GM12878 (cell line): Measurements from ENCODE around the gene TNKS2. TPM values are rescaled to one million over a fixed set of nuclear protein-coding genes. Genes with fewer than 3 reads are reported as not detected.
A peak's percentile ranks its signal among the peaks of the same experiment; 100 is the strongest.

Experiments used
- BCL11A ChIP-seq: IDR thresholded peaks from 2 replicates; pipeline ENCODE4 v1.6.1; 2011; ENCODE audit warnings: low read depth, low read length
- CBFB ChIP-seq: IDR thresholded peaks from 2 replicates; pipeline ENCODE4 v1.6.1; 2016; ENCODE audit warnings: antibody characterized with exemption, low read depth
- CEBPB ChIP-seq, 2 experiments: fragments of 150-350 bp in 1 of 2; IDR thresholded peaks; 2 replicates each; pipeline ENCODE4 v1.6.1; 2012 to 2014; ENCODE audit warnings: low read depth in 2 of 2, low read length in 2 of 2, borderline replicate concordance in 1 of 2, inconsistent platforms in 1 of 2
- CUX1 ChIP-seq: IDR thresholded peaks from 2 replicates; pipeline ENCODE4 v1.6.1; 2012; ENCODE audit warnings: improper control_type of control experiment, low read depth, low read length; ENCODE audit not compliant: insufficient replicate concordance
- HDAC6 ChIP-seq: fragments of 200-600 bp; sonication (generic); IDR thresholded peaks from one replicate; pipeline ENCODE4 v1.8.0; 2017; ENCODE audit warnings: antibody characterized with exemption; ENCODE audit not compliant: unreplicated experiment
- MXI1 ChIP-seq: fragments of 150-350 bp; IDR thresholded peaks from 2 replicates; pipeline ENCODE4 v1.6.1; 2011; ENCODE audit warnings: low read depth, mild to moderate bottlenecking, inconsistent platforms, low read length, improper control_type of control experiment
- MYC ChIP-seq: IDR thresholded peaks from 2 replicates; pipeline ENCODE4 v1.6.1; 2011; ENCODE audit warnings: mild to moderate bottlenecking, low read length, moderate library complexity, inconsistent platforms; ENCODE audit not compliant: insufficient read depth, insufficient replicate concordance, insufficient read length, severe bottlenecking
- NBN ChIP-seq: fragments of 450-650 bp; IDR thresholded peaks from 2 replicates; pipeline ENCODE4 v1.6.1; 2016
- NR2F1 ChIP-seq: fragments of 450-650 bp; conservative IDR thresholded peaks from 2 replicates; pipeline ENCODE4 v1.6.1; 2017; ENCODE audit warnings: mild to moderate bottlenecking
- PAX5 ChIP-seq: IDR thresholded peaks from 2 replicates; pipeline ENCODE4 v1.6.1; 2011; ENCODE audit warnings: low read depth, low read length, borderline replicate concordance
- RAD21 ChIP-seq: IDR thresholded peaks from 2 replicates; pipeline ENCODE4 v1.6.1; 2011; ENCODE audit warnings: mild to moderate bottlenecking, low read depth, low read length, moderate library complexity; ENCODE audit not compliant: insufficient read depth
- RB1 ChIP-seq: fragments of 450-650 bp; formaldehyde crosslinking; IDR thresholded peaks from 2 replicates; pipeline ENCODE4 v1.6.1; 2017; ENCODE audit warnings: mild to moderate bottlenecking, borderline replicate concordance
- RBBP5 ChIP-seq: fragments of 200-600 bp; sonication (generic); conservative IDR thresholded peaks from 2 replicates; pipeline ENCODE4 v1.6.1; 2016
- RELB ChIP-seq: fragments of 450-650 bp; IDR thresholded peaks from 2 replicates; pipeline ENCODE4 v1.6.1; 2017; ENCODE audit warnings: low read depth, mild to moderate bottlenecking, moderate library complexity
- SMARCA5 ChIP-seq: fragments of 450-650 bp; IDR thresholded peaks from 2 replicates; pipeline ENCODE4 v1.6.1; 2017; ENCODE audit warnings: mild to moderate bottlenecking
- SMC3 ChIP-seq: IDR thresholded peaks from 2 replicates; pipeline ENCODE4 v1.6.1; 2011; ENCODE audit warnings: low read length, improper control_type of control experiment, borderline replicate concordance
- SP1 ChIP-seq: IDR thresholded peaks from one replicate; pipeline ENCODE4 v1.6.1; 2011; ENCODE audit warnings: low read depth, low read length
- STAT1 ChIP-seq: fragments of 450-650 bp; conservative IDR thresholded peaks from 2 replicates; pipeline ENCODE4 v1.6.1; 2014; ENCODE audit warnings: antibody characterized with exemption, mild to moderate bottlenecking
- USF1 ChIP-seq: IDR thresholded peaks from 2 replicates; pipeline ENCODE4 v1.6.1; 2011; ENCODE audit warnings: borderline replicate concordance, low read depth, mild to moderate bottlenecking, moderate library complexity, mixed read lengths, low read length; ENCODE audit not compliant: insufficient read depth; ENCODE audit errors: extremely low read length
- YY1 ChIP-seq: IDR thresholded peaks from 2 replicates; pipeline ENCODE4 v1.6.1; 2011; ENCODE audit warnings: low read depth, mild to moderate bottlenecking, low read length
- ZNF217 ChIP-seq: fragments of 450-650 bp; IDR thresholded peaks from 2 replicates; pipeline ENCODE4 v1.6.1; 2017; ENCODE audit warnings: antibody characterized with exemption, mild to moderate bottlenecking
- ZNF24 ChIP-seq: fragments of 450-650 bp; IDR thresholded peaks from 2 replicates; pipeline ENCODE4 v1.6.1; 2017; ENCODE audit warnings: antibody characterized with exemption, mild to moderate bottlenecking
- polyA plus RNA-seq, 11 experiments: library from polyadenylated mRNA; depleted of rRNA in 4 of 11; unstranded in 6 of 11; stranded (reverse) in 5 of 11; fragments of >200 nt; fragmentation: Nextera tagmentation in 4 of 11; fragmentation: Illumina TruSeq in 1 of 11; extraction: Ambion mirVana in 4 of 11; extraction: Trizol in 1 of 11; gene quantifications; 1 replicate in 1 of 11; 2 replicates in 10 of 11; pipeline versions ENCODE4 v1.2.1 to v1.2.3, GENCODE V29; 2011 to 2016; ENCODE audit warnings: inconsistent platforms in 2 of 11, missing spikeins in 2 of 11, low read depth in 1 of 11
- total RNA-seq, 4 experiments: library from RNA; depleted of rRNA in 3 of 4; stranded (reverse); fragments of >200 nt in 3 of 4; fragmentation: Illumina TruSeq in 1 of 4; extraction: Trizol in 1 of 4; gene quantifications; 2 replicates each; pipeline versions ENCODE4 v1.2.1 to v1.2.3, GENCODE V29; 2013 to 2021

The TNKS2 gene
- total and polyA plus RNA-seq, 10 of the 15 experiments (the other 5 are each of a cell fraction or from before 2014, with no cell fraction given), result 2.9 to 24.2 (median 6.9) TPM

GRCh38 chr10:91908337-91909116 is 110.3 kb downstream of the TNKS2 start (continued):
- TF ChIP-seq CUX1, result no peak
- TF ChIP-seq PAX5, result peak; percentile 80; the same call in 1 of the 2 replicates
- TF ChIP-seq MXI1, result 0 out of 2 replicates have a peak, but pooled peaks have one; percentile 69
- no peak for TF ChIP-seq RBBP5
- no peak for TF ChIP-seq RELB
- 0 out of 2 replicates have a peak, but pooled peaks have one; percentile 32 for TF ChIP-seq NBN
- TF ChIP-seq CBFB, result 0 out of 2 replicates have a peak, but pooled peaks have one; percentile 26
- 0 out of 2 replicates have a peak, but pooled peaks have one; percentile 50 for TF ChIP-seq RB1
- TF ChIP-seq USF1, result no peak
- peak; percentile 16 for TF ChIP-seq SP1
- TF ChIP-seq ZNF24, result 0 out of 2 replicates have a peak, but pooled peaks have one; percentile 31
- TF ChIP-seq CEBPB (IDR thresholded peaks at IDR 0.05; ENCODE audit: borderline replicate concordance in 1 of 2, low read depth in 2 of 2, low read length in 2 of 2), result no peak
- peak; percentile 79; the same call in 1 of the 2 replicates for TF ChIP-seq SMARCA5
- TF ChIP-seq BCL11A, result 0 out of 2 replicates have a peak, but pooled peaks have one; percentile 9
- TF ChIP-seq YY1, result peak; percentile 52; the same call in 1 of the 2 replicates
- TF ChIP-seq ZNF217, result peak; percentile 62; the same call in 1 of the 2 replicates
- peak; percentile 21; the same call in 1 of the 2 replicates for TF ChIP-seq SMC3
- TF ChIP-seq NR2F1, result peak; percentile 63; the same call in 1 of the 2 replicates
- TF ChIP-seq HDAC6, result peak; percentile 81
- 0 out of 2 replicates have a peak, but pooled peaks have one; percentile 21 for TF ChIP-seq STAT1
- TF ChIP-seq MYC, result peak; percentile 56
- TF ChIP-seq RAD21, result 0 out of 2 replicates have a peak, but pooled peaks have one; percentile 7
